HL-60 (cell line): Measurements from ENCODE around the gene IRGQ.

ENCODE experiments used
- CTCF ChIP-seq: IDR thresholded peaks from one replicate; pipeline ENCODE4 v1.5.1; 2011; ENCODE audit warnings: low read length, control low read depth, inconsistent platforms; ENCODE audit not compliant: insufficient read depth
- GABPA ChIP-seq: IDR thresholded peaks from 2 replicates; pipeline ENCODE4 v1.6.1; 2012; ENCODE audit warnings: low read depth
- POLR2AphosphoS5 ChIP-seq: IDR thresholded peaks from 2 replicates; pipeline ENCODE4 v1.6.1; 2012; ENCODE audit warnings: low read depth
- REST ChIP-seq: IDR thresholded peaks from 2 replicates; pipeline ENCODE4 v1.6.1; 2012; ENCODE audit warnings: low read depth; ENCODE audit not compliant: insufficient replicate concordance

GRCh38 chr19:43552198-43552450, 43.8 kb downstream of the IRGQ start:
- TF ChIP-seq CTCF (no peak), REST (no peak), POLR2AphosphoS5 (no peak), GABPA (no peak)
